Endothelial cell of umbilical vein (primary cell): ENCODE measurements around the gene CFAP97D1. TPM values are rescaled to one million over a fixed set of nuclear protein-coding genes. Genes with fewer than 3 reads are reported as not detected.

Experiments used
- BruUV-seq: library from RNA; stranded (reverse); fragments of 400-500 nt; replicated peaks from 2 replicates; lab custom pipeline; 2021; lab: Mats Ljungman, UMichigan
- CTCF ChIA-PET: fragments of 300-600, 350-600 bp; sonication (Branson Sonifier 250); formaldehyde crosslinking; loops from one replicate; lab custom pipeline; 2021; ENCODE audit warnings: antibody characterized with exemption, inconsistent platforms; lab: Charles Lee
- POLR2A ChIA-PET: fragments of 300-600, 350-600 bp; sonication (Branson Sonifier 250); formaldehyde crosslinking; loops from one replicate; lab custom pipeline; 2021; ENCODE audit warnings: antibody characterized with exemption, inconsistent platforms; lab: Charles Lee
- DNase-seq: peaks from one replicate; pipeline ENCODE4 v3.0.0-alpha.2; 2011; ENCODE audit warnings: low read depth, low spot score
- FAIRE-seq: peaks from 2 replicates; lab custom pipeline; 2011; peaks lifted over from hg19 to GRCh38; lab: Jason Lieb, UNC
- H2AFZ ChIP-seq: 2 replicates; pipeline ENCODE4 v1.6.0; 2012; ENCODE audit warnings: low read depth, low read length, control low read depth, inconsistent platforms
- H3K27ac ChIP-seq: 2 replicates; pipeline ENCODE4 v1.5.1; 2011; ENCODE audit warnings: low read depth, mild to moderate bottlenecking, control low read depth, low read length, moderate library complexity; ENCODE audit not compliant: insufficient read depth
- H3K27me3 ChIP-seq, 2 experiments: 2 replicates each; pipeline versions ENCODE4 v1.6.0 to v1.6.1; 2011; ENCODE audit warnings: low read length in 2 of 2, mixed read lengths in 1 of 2; ENCODE audit not compliant: control insufficient read depth in 2 of 2, insufficient read depth in 2 of 2
- H3K36me3 ChIP-seq, 2 experiments: 2 replicates in 1 of 2; 3 replicates in 1 of 2; pipeline ENCODE4 v1.5.1; 2011; ENCODE audit warnings: low read length in 2 of 2, mild to moderate bottlenecking in 1 of 2, moderate library complexity in 1 of 2; ENCODE audit not compliant: control insufficient read depth in 2 of 2, insufficient read depth in 2 of 2; ENCODE audit errors: extremely low read depth in 1 of 2
- H3K4me1 ChIP-seq: 3 replicates; pipeline ENCODE4 v1.5.1; 2011; ENCODE audit warnings: mild to moderate bottlenecking, low read length; ENCODE audit not compliant: control insufficient read depth, insufficient read depth; ENCODE audit errors: extremely low read depth
- H3K4me2 ChIP-seq: 2 replicates; pipeline ENCODE4 v1.6.1; 2011; ENCODE audit warnings: low read length, control low read depth, mixed read lengths; ENCODE audit not compliant: insufficient read depth
- H3K4me3 ChIP-seq, 3 experiments: fragments of 200-600 bp in 1 of 3; sonication (generic), shearing (Covaris generic) in 1 of 3; replicated peaks in 1 of 3; 2 replicates each; pipeline ENCODE4 v1.5.1; 2011 to 2016; ENCODE audit warnings: control low read depth in 3 of 3, low read length in 3 of 3, mild to moderate bottlenecking in 2 of 3, inconsistent platforms in 1 of 3, low read depth in 1 of 3, moderate library complexity in 1 of 3; ENCODE audit not compliant: insufficient read depth in 1 of 3
- H3K79me2 ChIP-seq: 2 replicates; pipeline ENCODE4 v1.6.0; 2012; ENCODE audit warnings: low read length, inconsistent platforms; ENCODE audit not compliant: control insufficient read depth, insufficient read depth
- H3K9ac ChIP-seq: replicated peaks from 2 replicates; pipeline ENCODE3; 2011; ENCODE audit warnings: low read length, control low read depth; ENCODE audit not compliant: insufficient read depth; ENCODE audit errors: extremely low read depth
- H3K9me1 ChIP-seq: replicated peaks from 3 replicates; pipeline ENCODE4 v1.6.0; 2011; ENCODE audit warnings: mild to moderate bottlenecking, low read length; ENCODE audit not compliant: control insufficient read depth, insufficient read depth; ENCODE audit errors: extremely low read depth
- H3K9me3 ChIP-seq: replicated peaks from 2 replicates; pipeline ENCODE4 v1.5.1; 2012; ENCODE audit warnings: low read length, inconsistent platforms; ENCODE audit not compliant: control insufficient read depth, insufficient read depth
- H4K20me1 ChIP-seq: replicated peaks from 2 replicates; pipeline ENCODE3; 2011; ENCODE audit warnings: mild to moderate bottlenecking, low read length; ENCODE audit not compliant: control insufficient read depth, insufficient read depth; ENCODE audit errors: extremely low read depth
- CTCF ChIP-seq, 2 donors: IDR thresholded peaks; 1 replicate in 1 of 2; 2 replicates in 1 of 2; pipeline ENCODE4 v1.5.1; 2011; ENCODE audit warnings: low read length in 2 of 2, mild to moderate bottlenecking in 2 of 2, moderate library complexity in 2 of 2, control low read depth in 1 of 2, inconsistent platforms in 1 of 2, low read depth in 1 of 2; ENCODE audit not compliant: insufficient read depth in 1 of 2; ENCODE audit errors: extremely low read depth in 1 of 2
- EZH2 ChIP-seq: IDR thresholded peaks from 2 replicates; pipeline ENCODE4 v1.6.1; 2012; ENCODE audit warnings: borderline replicate concordance, low read depth, mild to moderate bottlenecking, moderate library complexity, low read length, inconsistent platforms; ENCODE audit not compliant: severe bottlenecking
- FOS ChIP-seq: IDR thresholded peaks from 2 replicates; pipeline ENCODE4 v1.6.1; 2011; ENCODE audit warnings: mild to moderate bottlenecking, low read length, moderate library complexity, borderline replicate concordance; ENCODE audit not compliant: insufficient read depth
- GATA2 ChIP-seq: IDR thresholded peaks from 2 replicates; pipeline ENCODE4 v1.7.0; 2011; ENCODE audit warnings: low read depth, mild to moderate bottlenecking, moderate library complexity, mixed read lengths, low read length; ENCODE audit not compliant: insufficient read length, insufficient read depth
- JUN ChIP-seq: IDR thresholded peaks from 2 replicates; pipeline ENCODE4 v1.6.1; 2011; ENCODE audit warnings: borderline replicate concordance, low read depth; ENCODE audit not compliant: insufficient read length, insufficient read depth
- MAX ChIP-seq: IDR thresholded peaks from 2 replicates; pipeline ENCODE4 v1.6.1; 2011; ENCODE audit not compliant: insufficient read depth, insufficient read length
- MYC ChIP-seq: IDR thresholded peaks from one replicate; pipeline ENCODE4 v1.6.1; 2011; ENCODE audit warnings: mild to moderate bottlenecking, low read depth, low read length
- POLR2AphosphoS5 ChIP-seq: IDR thresholded peaks from 2 replicates; pipeline ENCODE4 v1.6.1; 2012; ENCODE audit warnings: low read depth, mild to moderate bottlenecking, control low read depth, low read length, moderate library complexity; ENCODE audit not compliant: insufficient read depth
- dilution Hi-C: fragments of 300-500 bp; cut with MboI; formaldehyde crosslinking; loops from one replicate; pipeline ENCODE4 v1.15.0; 2019; ENCODE audit warnings: low sequenced_read_pairs; ENCODE audit not compliant: extremely low pct_ligation_motif_present
- intact Hi-C: fragments of 100-400 bp; cut with micrococcal nuclease; formaldehyde crosslinking; loops from one replicate; pipeline ENCODE4 v1.10.0; 2022
- polyA plus RNA-seq, 4 experiments: library from polyadenylated mRNA; depleted of rRNA in 3 of 4; stranded (reverse) in 3 of 4; unstranded in 1 of 4; fragments of >200 nt; gene quantifications; 2 replicates each; pipeline versions ENCODE4 v1.2.1 to v1.2.3, GENCODE V29; 2011 to 2012; ENCODE audit warnings: missing spikeins in 1 of 4
- total RNA-seq: library from RNA; stranded (reverse); gene quantifications from 2 replicates; pipeline ENCODE4 v1.2.3, GENCODE V29; 2021

CFAP97D1 gene
- total and polyA plus RNA-seq, 2 donors (not counting 3 experiments of a cell fraction or from before 2014, with no cell fraction given): not detected

- DNase-seq (no peak), FAIRE-seq (no peak)
- CTCF ChIA-PET: interaction anchor here (1.4 to 9.4 kb wide), 7 partner anchors 9 to 83 kb away, joined by 4 to 414 read pairs (median 14); no protein-coding TSS in a partner anchor
- no peak overlapping the region for H2AFZ ChIP-seq
- H3K4me3 ChIP-seq: no peak overlapping the region
- dilution Hi-C loops (no loop called here), intact Hi-C loops (no loop called here)
- no peak overlapping the region for H3K4me2 ChIP-seq
- H3K27me3 ChIP-seq: peaks cover 8 to 17% of the 10 kb centered on the region in 2 experiments
- H3K4me1 ChIP-seq: peaks cover 3% of the 10 kb centered on the region
- TF ChIP-seq CTCF (IDR thresholded peaks at IDR 0.05; ENCODE audit: extremely low read depth in 1 of 2, insufficient read depth in 1 of 2, low read depth in 1 of 2, low read length in 2 of 2) (no peak), GATA2 (no peak), FOS (no peak), MYC (no peak), MAX (no peak), JUN (no peak), EZH2 (no peak), POLR2AphosphoS5 (no peak)
- no TSS peak for BruUV-seq
- no peaks in the 10 kb centered on the region for H4K20me1 ChIP-seq
- no peaks in the 10 kb centered on the region for H3K36me3 ChIP-seq
- no peaks in the 10 kb centered on the region for H3K79me2 ChIP-seq
- H3K9ac ChIP-seq: no peak overlapping the region
- POLR2A ChIA-PET: no interaction called here
- no peak overlapping the region for H3K27ac ChIP-seq
- H3K9me1 ChIP-seq: no peaks in the 10 kb centered on the region
- H3K9me3 ChIP-seq: no peaks in the 10 kb centered on the region
These were observed 23.0 kb upstream of the CFAP97D1 start for GRCh38 chr17:43757171-43757660.
